ENCODE results near the gene GLYATL1. TPM values are rescaled to one million over a fixed set of nuclear protein-coding genes. Genes with fewer than 3 reads are reported as not detected.

GLYATL1 gene, protein sequence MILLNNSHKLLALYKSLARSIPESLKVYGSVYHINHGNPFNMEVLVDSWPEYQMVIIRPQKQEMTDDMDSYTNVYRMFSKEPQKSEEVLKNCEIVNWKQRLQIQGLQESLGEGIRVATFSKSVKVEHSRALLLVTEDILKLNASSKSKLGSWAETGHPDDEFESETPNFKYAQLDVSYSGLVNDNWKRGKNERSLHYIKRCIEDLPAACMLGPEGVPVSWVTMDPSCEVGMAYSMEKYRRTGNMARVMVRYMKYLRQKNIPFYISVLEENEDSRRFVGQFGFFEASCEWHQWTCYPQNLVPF
- total RNA-seq (2021; ENCODE audit: unreplicated experiment) (not detected), Bru-seq, nascent RNA (percentile 5 among the genes with signal in this experiment), BruChase-seq, experiment 1, labeled RNA remaining after a 2-hour chase (not detected), BruChase-seq, experiment 2, labeled RNA remaining after a 6-hour chase (not detected)
- polyA plus RNA-seq (2012; ENCODE audit: insufficient read length): not detected
- long read RNA-seq: 0 reads

DNA sequence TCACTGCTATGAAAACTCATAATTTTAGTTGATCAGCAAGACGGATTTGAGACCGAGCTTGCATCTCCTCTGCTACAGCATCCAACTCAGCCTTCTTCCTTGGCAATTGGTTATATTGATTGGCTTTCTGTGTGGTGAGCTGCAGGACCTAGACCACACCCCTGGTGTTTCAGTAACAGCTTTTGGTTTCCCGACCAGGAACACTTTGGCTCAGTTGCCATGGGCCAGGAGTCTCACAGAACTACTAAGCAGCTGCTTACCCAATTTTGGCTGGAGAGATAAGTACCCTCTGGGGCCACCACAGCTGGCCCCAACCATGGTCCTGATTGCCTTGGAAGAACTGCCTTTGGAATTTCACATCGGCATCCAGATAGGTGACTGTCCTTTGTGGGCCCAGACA is at the start of gene GLYATL1:
Gene GLYATL1, plus strand, starts transcription at position 212 of the 400 bp plus-strand sequence. CDS start 7,600 bp downstream, outside the sequence.
- H3K9me3 ChIP-seq (ENCODE audit: control insufficient read depth, insufficient read depth, low read depth, low read length): no peaks in the 10 kb centered on the region
- intact Hi-C loops (cut with micrococcal nuclease; ENCODE audit: unreplicated experiment) (no loop called here), in situ Hi-C loops (cut with HindIII; ENCODE audit: low pct_unique_long_range_greater_than_20kb, low sequenced_read_pairs) (no loop called here)
- no peaks in the 10 kb centered on the region for H3K4me1 ChIP-seq (ENCODE audit: control insufficient read depth, insufficient read depth, low read length)
- H3K27me3 ChIP-seq (ENCODE audit: control insufficient read depth, insufficient read depth, low read length): no peaks in the 10 kb centered on the region
- no peak within 1 kb of the TSS for H3K4me3 ChIP-seq (ENCODE audit: low read depth in 2 of 2, low read length in 2 of 2)
- no peaks in the 10 kb centered on the region for H3K36me3 ChIP-seq (ENCODE audit: control insufficient read depth, insufficient read depth, low read length)
- no peak for DNase-seq (ENCODE audit: low read depth, low spot score)
- no TSS peak for BruUV-seq (replicated peaks)
- no peak within 1 kb of the TSS for H3K27ac ChIP-seq (ENCODE audit: low read length)
- CTCF ChIA-PET: no interaction called here
- POLR2A ChIA-PET: no interaction called here
- TF ChIP-seq, protein P1, sequence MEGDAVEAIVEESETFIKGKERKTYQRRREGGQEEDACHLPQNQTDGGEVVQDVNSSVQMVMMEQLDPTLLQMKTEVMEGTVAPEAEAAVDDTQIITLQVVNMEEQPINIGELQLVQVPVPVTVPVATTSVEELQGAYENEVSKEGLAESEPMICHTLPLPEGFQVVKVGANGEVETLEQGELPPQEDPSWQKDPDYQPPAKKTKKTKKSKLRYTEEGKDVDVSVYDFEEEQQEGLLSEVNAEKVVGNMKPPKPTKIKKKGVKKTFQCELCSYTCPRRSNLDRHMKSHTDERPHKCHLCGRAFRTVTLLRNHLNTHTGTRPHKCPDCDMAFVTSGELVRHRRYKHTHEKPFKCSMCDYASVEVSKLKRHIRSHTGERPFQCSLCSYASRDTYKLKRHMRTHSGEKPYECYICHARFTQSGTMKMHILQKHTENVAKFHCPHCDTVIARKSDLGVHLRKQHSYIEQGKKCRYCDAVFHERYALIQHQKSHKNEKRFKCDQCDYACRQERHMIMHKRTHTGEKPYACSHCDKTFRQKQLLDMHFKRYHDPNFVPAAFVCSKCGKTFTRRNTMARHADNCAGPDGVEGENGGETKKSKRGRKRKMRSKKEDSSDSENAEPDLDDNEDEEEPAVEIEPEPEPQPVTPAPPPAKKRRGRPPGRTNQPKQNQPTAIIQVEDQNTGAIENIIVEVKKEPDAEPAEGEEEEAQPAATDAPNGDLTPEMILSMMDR (IDR thresholded peaks at IDR 0.05): no peak
- TF ChIP-seq POLR2AphosphoS5 (IDR thresholded peaks at IDR 0.05; ENCODE audit: low read depth, low read length) (no peak), SIN3A (IDR thresholded peaks at IDR 0.05; ENCODE audit: borderline replicate concordance, insufficient read depth, low read depth, low read length) (no peak), REST (IDR thresholded peaks at IDR 0.05; ENCODE audit: insufficient read depth in 1 of 2, low read depth in 2 of 2, low read length in 1 of 2) (no peak), TCF7L2 (IDR thresholded peaks at IDR 0.05; ENCODE audit: low read depth, low read length) (no peak)
- ATAC-seq: no peak

DNA sequence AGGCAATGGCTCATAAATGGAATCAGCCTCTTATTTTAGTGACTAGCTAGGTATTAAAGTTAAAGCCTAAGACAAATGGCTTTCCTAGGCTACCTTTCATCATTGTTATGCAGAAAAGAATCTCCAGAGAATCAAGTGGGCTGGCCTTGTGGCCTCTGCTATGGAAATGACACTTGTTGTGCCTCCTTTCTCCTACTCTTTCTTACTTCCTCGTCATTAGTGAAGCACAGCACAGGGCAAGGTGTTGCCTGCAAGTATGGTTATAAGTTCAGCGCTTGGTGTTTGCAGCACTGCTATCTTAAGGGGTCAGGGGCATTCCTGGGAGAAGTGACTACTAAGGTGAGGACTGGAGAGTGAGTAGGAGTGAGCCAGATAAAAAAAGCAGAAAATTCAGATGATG is 45.4 kb upstream of the GLYATL1 start:
- Histone ChIP-seq H3K4me3 (ENCODE audit: low read depth in 2 of 2, low read length in 2 of 2) (no peak overlapping the region), H3K9me3 (ENCODE audit: control insufficient read depth, insufficient read depth, low read depth, low read length) (no peaks in the 10 kb centered on the region), H3K4me1 (ENCODE audit: control insufficient read depth, insufficient read depth, low read length) (no peaks in the 10 kb centered on the region), H3K36me3 (ENCODE audit: control insufficient read depth, insufficient read depth, low read length) (no peaks in the 10 kb centered on the region), H3K27ac (ENCODE audit: low read length) (no peak overlapping the region), H3K27me3 (ENCODE audit: control insufficient read depth, insufficient read depth, low read length) (no peaks in the 10 kb centered on the region)
- intact Hi-C loops (cut with micrococcal nuclease; ENCODE audit: unreplicated experiment): no loop called here
- in situ Hi-C loops (cut with HindIII; ENCODE audit: low pct_unique_long_range_greater_than_20kb, low sequenced_read_pairs): no loop called here
- ATAC-seq (no peak), DNase-seq (ENCODE audit: low read depth, low spot score) (no peak)
- BruUV-seq (replicated peaks): no TSS peak
- no peak for TF ChIP-seq REST (IDR thresholded peaks at IDR 0.05; ENCODE audit: insufficient read depth in 1 of 2, low read depth in 2 of 2, low read length in 1 of 2)
- TF ChIP-seq, protein P1 (IDR thresholded peaks at IDR 0.05): no peak
- no peak for TF ChIP-seq SIN3A (IDR thresholded peaks at IDR 0.05; ENCODE audit: borderline replicate concordance, insufficient read depth, low read depth, low read length)
- ChIA-PET POLR2A (no interaction called here), CTCF (no interaction called here)
